GM23338 (cell line): Measurements from ENCODE around the gene WWP2. TPM values are rescaled to one million over a fixed set of nuclear protein-coding genes. Genes with fewer than 3 reads are reported as not detected.

ENCODE experiments used
- ATAC-seq: fragments of 200-7000 bp; cut with Tn5 transposase; 3 replicates; pipeline ENCODE4 v1.9.1; 2020
- DNase-seq: peaks from one replicate; pipeline ENCODE4 v3.0.0-alpha.2; 2015; ENCODE audit warnings: low spot score
- H2AFZ ChIP-seq: fragments of 200-600 bp; sonication (generic); 2 replicates; pipeline ENCODE4 v1.8.0; 2016; ENCODE audit warnings: antibody characterized with exemption, mild to moderate bottlenecking, moderate library complexity
- H3F3A ChIP-seq: fragments of 200-600 bp; sonication (generic); replicated peaks from 2 replicates; pipeline ENCODE4 v1.8.0; 2017; ENCODE audit warnings: antibody characterized with exemption, mixed run types, low read depth
- H3K27ac ChIP-seq: fragments of 200-600 bp; sonication (generic); 2 replicates; pipeline ENCODE4 v1.6.1; 2016; ENCODE audit warnings: low read depth
- H3K27me3 ChIP-seq: fragments of 200-600 bp; sonication (generic); 2 replicates; pipeline ENCODE4 v1.8.0; 2016; ENCODE audit warnings: mild to moderate bottlenecking, mixed run types, moderate library complexity; ENCODE audit not compliant: insufficient read depth
- H3K36me3 ChIP-seq: fragments of 200-600 bp; sonication (generic); 2 replicates; pipeline ENCODE4 v1.8.0; 2016; ENCODE audit warnings: mild to moderate bottlenecking; ENCODE audit not compliant: insufficient read depth
- H3K4me1 ChIP-seq: fragments of 200-600 bp; sonication (generic); 2 replicates; pipeline ENCODE4 v1.8.0; 2016; ENCODE audit warnings: mild to moderate bottlenecking, moderate library complexity; ENCODE audit not compliant: insufficient read depth
- H3K4me2 ChIP-seq: fragments of 200-600 bp; sonication (generic); 2 replicates; pipeline ENCODE4 v1.7.1; 2017; ENCODE audit warnings: mixed run types
- H3K4me3 ChIP-seq: fragments of 200-600 bp; sonication (generic); 2 replicates; pipeline ENCODE4 v1.6.1; 2016; ENCODE audit warnings: mixed run types
- H3K79me2 ChIP-seq: fragments of 200-600 bp; sonication (generic); replicated peaks from 2 replicates; pipeline ENCODE4 v1.8.0; 2017; ENCODE audit warnings: mild to moderate bottlenecking; ENCODE audit not compliant: insufficient read depth
- H3K9me2 ChIP-seq: fragments of 200-600 bp; sonication (generic); 2 replicates; pipeline ENCODE4 v1.8.0; 2017; ENCODE audit not compliant: insufficient read depth
- H4K20me1 ChIP-seq: fragments of 200-600 bp; sonication (generic); replicated peaks from 2 replicates; pipeline ENCODE4 v1.8.0; 2017; ENCODE audit warnings: mild to moderate bottlenecking; ENCODE audit not compliant: insufficient read depth
- H3K27ac Mint-ChIP-seq: 2 replicates; pipeline ENCODE4 v1.8.0; 2020; ENCODE audit warnings: inconsistent platforms, mild to moderate bottlenecking, moderate library complexity, mixed read lengths
- H3K27me3 Mint-ChIP-seq: 3 replicates; pipeline ENCODE4 v1.8.0; 2022; ENCODE audit warnings: low read depth, mild to moderate bottlenecking, moderate library complexity, mixed read lengths, inconsistent platforms; ENCODE audit not compliant: insufficient read depth, poor library complexity
- H3K36me3 Mint-ChIP-seq: 3 replicates; pipeline ENCODE4 v1.8.0; 2021; ENCODE audit warnings: low read depth, mild to moderate bottlenecking, inconsistent platforms, moderate library complexity, mixed read lengths
- H3K4me1 Mint-ChIP-seq: 3 replicates; pipeline ENCODE4 v1.8.0; 2020; ENCODE audit warnings: mild to moderate bottlenecking, inconsistent platforms, mixed read lengths
- H3K4me3 Mint-ChIP-seq: 3 replicates; pipeline ENCODE4 v1.8.0; 2021; ENCODE audit warnings: moderate library complexity, mild to moderate bottlenecking, inconsistent platforms, mixed read lengths
- H3K9me3 Mint-ChIP-seq: 3 replicates; pipeline ENCODE4 v1.8.0; 2020; ENCODE audit warnings: moderate library complexity, mild to moderate bottlenecking, inconsistent platforms, mixed read lengths
- CREB1 ChIP-seq: fragments of 250-450 bp; sonication (Bioruptor Pico); IDR thresholded peaks from 2 replicates; pipeline ENCODE4 v1.5.0; 2020; ENCODE audit warnings: low read depth, mild to moderate bottlenecking, moderate library complexity
- STAT1 ChIP-seq: IDR thresholded peaks from one replicate; pipeline ENCODE4 v1.6.1; 2016; ENCODE audit warnings: antibody characterized with exemption; ENCODE audit not compliant: unreplicated experiment
- ZNF114 ChIP-seq: fragments of 250-450 bp; sonication (Bioruptor Pico); IDR thresholded peaks from 2 replicates; pipeline ENCODE4 v1.5.0; 2020; ENCODE audit warnings: mild to moderate bottlenecking, moderate library complexity
- polyA plus RNA-seq: library from polyadenylated mRNA; unstranded; fragments of >200 nt; fragmentation: Nextera tagmentation; extraction: Ambion mirVana; gene quantifications from 2 replicates; pipeline ENCODE4 v1.2.1, GENCODE V29; 2016
- total RNA-seq: library from RNA; depleted of rRNA; stranded (reverse); fragments of >200 nt; shearing (Covaris generic); gene quantifications from 2 replicates; pipeline ENCODE4 v1.2.3, GENCODE V29; 2014
- TF ChIP-seq, protein P1 (sequence below): fragments of 250-450 bp; sonication (Bioruptor Pico); IDR thresholded peaks from 2 replicates; pipeline ENCODE4 v1.5.0; 2020; ENCODE audit warnings: mild to moderate bottlenecking, moderate library complexity
- TF ChIP-seq, protein P2 (sequence below): IDR thresholded peaks from 2 replicates; pipeline ENCODE4 v1.6.1; 2016; ENCODE audit warnings: antibody characterized with exemption
- TF ChIP-seq, protein P3 (sequence below), 2 experiments: fragments of 200-600 bp in 1 of 2; sonication (generic) in 1 of 2; conservative IDR thresholded peaks; 2 replicates each; pipeline versions ENCODE4 v1.5.1 to v1.6.1; 2016 to 2017; ENCODE audit warnings: antibody characterized with exemption in 2 of 2, low read depth in 2 of 2, mild to moderate bottlenecking in 2 of 2, moderate library complexity in 1 of 2

The WWP2 gene
- total and polyA plus RNA-seq, 2 experiments from 2014 or later = 12.3 to 35.5 TPM

DNA sequence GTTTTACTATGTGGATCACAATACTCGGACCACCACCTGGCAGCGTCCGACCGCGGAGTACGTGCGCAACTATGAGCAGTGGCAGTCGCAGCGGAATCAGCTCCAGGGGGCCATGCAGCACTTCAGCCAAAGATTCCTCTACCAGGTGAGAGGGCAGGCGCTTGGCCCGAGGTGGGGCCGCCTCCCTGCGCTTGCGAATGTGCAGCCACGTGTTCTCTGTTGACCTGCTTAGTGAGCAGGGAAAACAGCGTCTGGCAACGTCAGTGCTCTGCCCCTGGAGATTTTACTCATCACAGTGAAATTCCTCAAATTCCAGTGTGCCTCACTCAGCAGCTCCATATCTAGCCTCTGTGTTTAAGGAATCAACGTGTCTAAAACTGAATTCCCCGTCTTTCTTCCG lies 155.6 kb downstream of the WWP2 start:
- TF ChIP-seq ZNF114 (CRISPR knock-in tag) (no peak), CREB1 (CRISPR knock-in tag) (peak; percentile 22; the same call in 1 of the 2 replicates)
- no peak overlapping the region for H3K4me3 ChIP-seq
- ATAC-seq = peak; percentile 95
- H3K9me2 ChIP-seq = peaks cover 3% of the 10 kb centered on the region; the same call in 1 of the 2 replicates
- no peaks in the 10 kb centered on the region for H3K27me3 ChIP-seq
- peaks cover 8% of the 10 kb centered on the region; the same call in 1 of the 2 replicates for H3F3A ChIP-seq
- no peaks in the 10 kb centered on the region for H3K36me3 Mint-ChIP-seq
- no peaks in the 10 kb centered on the region for H3K79me2 ChIP-seq
- DNase-seq = peak; percentile 86
- no peaks in the 10 kb centered on the region for H4K20me1 ChIP-seq
- peaks cover 5% of the 10 kb centered on the region for H3K27me3 Mint-ChIP-seq
- H3K27ac ChIP-seq = peak overlapping the region; percentile 72
- no peaks in the 10 kb centered on the region for H3K36me3 ChIP-seq
- H3K4me1 Mint-ChIP-seq = peaks cover 16% of the 10 kb centered on the region
- peak overlapping the region; percentile 45; the same call in 1 of the 2 replicates for H3K4me2 ChIP-seq
- no peaks in the 10 kb centered on the region for H3K9me3 Mint-ChIP-seq
- peaks cover 7% of the 10 kb centered on the region for H3K4me1 ChIP-seq
- no peak overlapping the region for H2AFZ ChIP-seq
- peak overlapping the region; percentile 65 for H3K27ac Mint-ChIP-seq
- no peak overlapping the region for H3K4me3 Mint-ChIP-seq

DNA sequence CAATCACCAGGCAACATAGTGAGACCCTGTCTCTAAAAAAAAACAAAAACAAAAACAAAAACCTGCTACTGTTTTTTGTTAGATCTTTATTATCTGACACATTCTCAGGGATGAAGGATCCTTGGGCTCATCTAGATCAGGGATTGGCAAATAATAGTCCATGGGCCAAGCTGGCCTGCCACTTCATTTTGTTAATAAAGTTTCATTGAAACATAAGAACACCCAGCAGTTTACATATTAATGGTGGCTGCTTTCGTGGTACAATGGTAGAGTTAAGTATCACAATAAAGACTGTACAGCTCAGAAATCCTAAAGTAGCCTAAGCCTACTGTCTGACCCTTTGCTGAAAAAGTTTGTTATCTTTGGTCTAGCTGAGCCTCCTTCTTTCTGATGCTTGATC lies 156.1 kb downstream of the WWP2 start:
- Mint-ChIP-seq H3K27me3 (peaks cover 5% of the 10 kb centered on the region), H3K27ac (peak overlapping the region; percentile 65), H3K36me3 (no peaks in the 10 kb centered on the region), H3K4me1 (peaks cover 16% of the 10 kb centered on the region), H3K9me3 (no peaks in the 10 kb centered on the region), H3K4me3 (no peak overlapping the region)
- no peaks in the 10 kb centered on the region for H3K36me3 ChIP-seq
- H3K27ac ChIP-seq = peak overlapping the region; percentile 72
- peaks cover 7% of the 10 kb centered on the region for H3K4me1 ChIP-seq
- no peaks in the 10 kb centered on the region for H4K20me1 ChIP-seq
- TF ChIP-seq ZNF114 (CRISPR knock-in tag) (no peak), STAT1 (no peak)
- TF ChIP-seq, protein P1, sequence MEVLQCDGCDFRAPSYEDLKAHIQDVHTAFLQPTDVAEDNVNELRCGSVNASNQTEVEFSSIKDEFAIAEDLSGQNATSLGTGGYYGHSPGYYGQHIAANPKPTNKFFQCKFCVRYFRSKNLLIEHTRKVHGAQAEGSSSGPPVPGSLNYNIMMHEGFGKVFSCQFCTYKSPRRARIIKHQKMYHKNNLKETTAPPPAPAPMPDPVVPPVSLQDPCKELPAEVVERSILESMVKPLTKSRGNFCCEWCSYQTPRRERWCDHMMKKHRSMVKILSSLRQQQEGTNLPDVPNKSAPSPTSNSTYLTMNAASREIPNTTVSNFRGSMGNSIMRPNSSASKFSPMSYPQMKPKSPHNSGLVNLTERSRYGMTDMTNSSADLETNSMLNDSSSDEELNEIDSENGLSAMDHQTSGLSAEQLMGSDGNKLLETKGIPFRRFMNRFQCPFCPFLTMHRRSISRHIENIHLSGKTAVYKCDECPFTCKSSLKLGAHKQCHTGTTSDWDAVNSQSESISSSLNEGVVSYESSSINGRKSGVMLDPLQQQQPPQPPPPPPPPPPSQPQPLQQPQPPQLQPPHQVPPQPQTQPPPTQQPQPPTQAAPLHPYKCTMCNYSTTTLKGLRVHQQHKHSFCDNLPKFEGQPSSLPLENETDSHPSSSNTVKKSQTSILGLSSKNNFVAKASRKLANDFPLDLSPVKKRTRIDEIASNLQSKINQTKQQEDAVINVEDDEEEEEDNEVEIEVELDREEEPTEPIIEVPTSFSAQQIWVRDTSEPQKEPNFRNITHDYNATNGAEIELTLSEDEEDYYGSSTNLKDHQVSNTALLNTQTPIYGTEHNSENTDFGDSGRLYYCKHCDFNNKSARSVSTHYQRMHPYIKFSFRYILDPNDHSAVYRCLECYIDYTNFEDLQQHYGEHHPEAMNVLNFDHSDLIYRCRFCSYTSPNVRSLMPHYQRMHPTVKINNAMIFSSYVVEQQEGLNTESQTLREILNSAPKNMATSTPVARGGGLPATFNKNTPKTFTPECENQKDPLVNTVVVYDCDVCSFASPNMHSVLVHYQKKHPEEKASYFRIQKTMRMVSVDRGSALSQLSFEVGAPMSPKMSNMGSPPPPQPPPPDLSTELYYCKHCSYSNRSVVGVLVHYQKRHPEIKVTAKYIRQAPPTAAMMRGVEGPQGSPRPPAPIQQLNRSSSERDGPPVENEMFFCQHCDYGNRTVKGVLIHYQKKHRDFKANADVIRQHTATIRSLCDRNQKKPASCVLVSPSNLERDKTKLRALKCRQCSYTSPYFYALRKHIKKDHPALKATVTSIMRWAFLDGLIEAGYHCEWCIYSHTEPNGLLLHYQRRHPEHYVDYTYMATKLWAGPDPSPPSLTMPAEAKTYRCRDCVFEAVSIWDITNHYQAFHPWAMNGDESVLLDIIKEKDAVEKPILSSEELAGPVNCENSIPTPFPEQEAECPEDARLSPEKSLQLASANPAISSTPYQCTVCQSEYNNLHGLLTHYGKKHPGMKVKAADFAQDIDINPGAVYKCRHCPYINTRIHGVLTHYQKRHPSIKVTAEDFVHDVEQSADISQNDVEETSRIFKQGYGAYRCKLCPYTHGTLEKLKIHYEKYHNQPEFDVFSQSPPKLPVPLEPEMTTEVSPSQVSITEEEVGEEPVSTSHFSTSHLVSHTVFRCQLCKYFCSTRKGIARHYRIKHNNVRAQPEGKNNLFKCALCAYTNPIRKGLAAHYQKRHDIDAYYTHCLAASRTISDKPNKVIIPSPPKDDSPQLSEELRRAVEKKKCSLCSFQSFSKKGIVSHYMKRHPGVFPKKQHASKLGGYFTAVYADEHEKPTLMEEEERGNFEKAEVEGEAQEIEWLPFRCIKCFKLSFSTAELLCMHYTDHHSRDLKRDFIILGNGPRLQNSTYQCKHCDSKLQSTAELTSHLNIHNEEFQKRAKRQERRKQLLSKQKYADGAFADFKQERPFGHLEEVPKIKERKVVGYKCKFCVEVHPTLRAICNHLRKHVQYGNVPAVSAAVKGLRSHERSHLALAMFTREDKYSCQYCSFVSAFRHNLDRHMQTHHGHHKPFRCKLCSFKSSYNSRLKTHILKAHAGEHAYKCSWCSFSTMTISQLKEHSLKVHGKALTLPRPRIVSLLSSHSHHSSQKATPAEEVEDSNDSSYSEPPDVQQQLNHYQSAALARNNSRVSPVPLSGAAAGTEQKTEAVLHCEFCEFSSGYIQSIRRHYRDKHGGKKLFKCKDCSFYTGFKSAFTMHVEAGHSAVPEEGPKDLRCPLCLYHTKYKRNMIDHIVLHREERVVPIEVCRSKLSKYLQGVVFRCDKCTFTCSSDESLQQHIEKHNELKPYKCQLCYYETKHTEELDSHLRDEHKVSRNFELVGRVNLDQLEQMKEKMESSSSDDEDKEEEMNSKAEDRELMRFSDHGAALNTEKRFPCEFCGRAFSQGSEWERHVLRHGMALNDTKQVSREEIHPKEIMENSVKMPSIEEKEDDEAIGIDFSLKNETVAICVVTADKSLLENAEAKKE = no peak
- TF ChIP-seq, protein P2, sequence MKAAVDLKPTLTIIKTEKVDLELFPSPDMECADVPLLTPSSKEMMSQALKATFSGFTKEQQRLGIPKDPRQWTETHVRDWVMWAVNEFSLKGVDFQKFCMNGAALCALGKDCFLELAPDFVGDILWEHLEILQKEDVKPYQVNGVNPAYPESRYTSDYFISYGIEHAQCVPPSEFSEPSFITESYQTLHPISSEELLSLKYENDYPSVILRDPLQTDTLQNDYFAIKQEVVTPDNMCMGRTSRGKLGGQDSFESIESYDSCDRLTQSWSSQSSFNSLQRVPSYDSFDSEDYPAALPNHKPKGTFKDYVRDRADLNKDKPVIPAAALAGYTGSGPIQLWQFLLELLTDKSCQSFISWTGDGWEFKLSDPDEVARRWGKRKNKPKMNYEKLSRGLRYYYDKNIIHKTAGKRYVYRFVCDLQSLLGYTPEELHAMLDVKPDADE = no peak
- TF ChIP-seq, protein P3, sequence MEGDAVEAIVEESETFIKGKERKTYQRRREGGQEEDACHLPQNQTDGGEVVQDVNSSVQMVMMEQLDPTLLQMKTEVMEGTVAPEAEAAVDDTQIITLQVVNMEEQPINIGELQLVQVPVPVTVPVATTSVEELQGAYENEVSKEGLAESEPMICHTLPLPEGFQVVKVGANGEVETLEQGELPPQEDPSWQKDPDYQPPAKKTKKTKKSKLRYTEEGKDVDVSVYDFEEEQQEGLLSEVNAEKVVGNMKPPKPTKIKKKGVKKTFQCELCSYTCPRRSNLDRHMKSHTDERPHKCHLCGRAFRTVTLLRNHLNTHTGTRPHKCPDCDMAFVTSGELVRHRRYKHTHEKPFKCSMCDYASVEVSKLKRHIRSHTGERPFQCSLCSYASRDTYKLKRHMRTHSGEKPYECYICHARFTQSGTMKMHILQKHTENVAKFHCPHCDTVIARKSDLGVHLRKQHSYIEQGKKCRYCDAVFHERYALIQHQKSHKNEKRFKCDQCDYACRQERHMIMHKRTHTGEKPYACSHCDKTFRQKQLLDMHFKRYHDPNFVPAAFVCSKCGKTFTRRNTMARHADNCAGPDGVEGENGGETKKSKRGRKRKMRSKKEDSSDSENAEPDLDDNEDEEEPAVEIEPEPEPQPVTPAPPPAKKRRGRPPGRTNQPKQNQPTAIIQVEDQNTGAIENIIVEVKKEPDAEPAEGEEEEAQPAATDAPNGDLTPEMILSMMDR (conservative IDR thresholded peaks at IDR 0.05; ENCODE audit: low read depth in 2 of 2) = no peak
- no peak overlapping the region for H2AFZ ChIP-seq
- no peak for DNase-seq
- no peaks in the 10 kb centered on the region for H3K27me3 ChIP-seq
- no peak overlapping the region for H3K4me2 ChIP-seq
- H3K4me3 ChIP-seq = no peak overlapping the region
- no peak for ATAC-seq
- H3F3A ChIP-seq = peaks cover 8% of the 10 kb centered on the region; the same call in 1 of the 2 replicates
- peaks cover 3% of the 10 kb centered on the region; the same call in 1 of the 2 replicates for H3K9me2 ChIP-seq
- H3K79me2 ChIP-seq = no peaks in the 10 kb centered on the region
